Esophagus squamous epithelium (tissue), 5 donors: ENCODE measurements around the gene CENPE. TPM values are rescaled to one million over a fixed set of nuclear protein-coding genes. Genes with fewer than 3 reads are reported as not detected.

ENCODE experiments used
- DNase-seq: peaks from one replicate; lab custom pipeline; 2025; lab: John Stamatoyannopoulos, UW
- H3K27ac ChIP-seq, 4 donors: fragments of 200-600 bp; sonication (generic); one replicate each; pipeline ENCODE4 v1.5.1; 2016 to 2019; ENCODE audit warnings: mild to moderate bottlenecking in 1 of 4
- H3K27me3 ChIP-seq, 4 donors: fragments of 200-600 bp; sonication (generic); 1 replicate in 3 of 4; 2 replicates in 1 of 4; pipeline versions ENCODE4 v1.5.1 to v1.6.0; 2017 to 2021; ENCODE audit warnings: antibody characterized with exemption in 1 of 4
- H3K36me3 ChIP-seq, 3 donors: fragments of 200-600 bp; sonication (generic); one replicate each; pipeline ENCODE4 v1.5.1; 2016 to 2019
- H3K4me1 ChIP-seq, 3 donors: fragments of 200-600 bp; sonication (generic); one replicate each; pipeline ENCODE4 v1.5.1; 2017 to 2019
- H3K4me3 ChIP-seq, 4 donors: fragments of 200-600 bp; sonication (generic); 1 replicate in 3 of 4; 2 replicates in 1 of 4; pipeline ENCODE4 v1.5.1; 2016 to 2019; ENCODE audit warnings: mild to moderate bottlenecking in 2 of 4, moderate library complexity in 1 of 4
- H3K9me3 ChIP-seq, 3 donors: fragments of 200-600 bp; sonication (generic); one replicate each; pipeline ENCODE4 v1.5.1; 2016 to 2019
- POLR2A ChIP-seq, 4 donors: fragments of 450-650 bp; IDR thresholded peaks; one replicate each; pipeline ENCODE4 v1.6.1; 2017; ENCODE audit warnings: antibody characterized with exemption in 4 of 4, mild to moderate bottlenecking in 4 of 4, moderate library complexity in 3 of 4
- WGBS, 2 donors: methylation state at CpG; one replicate each; pipeline ENCODE4 v1.1.5; 2018; 5-methylcytosine and 5-hydroxymethylcytosine counted together
- intact Hi-C: fragments of 100-400 bp; cut with DNase I; formaldehyde crosslinking; loops from one replicate; pipeline ENCODE4 v1.15.0; 2022
- total RNA-seq, 4 donors: library from RNA; depleted of rRNA; stranded (reverse); fragments of >200 nt; gene quantifications; one replicate each; pipeline ENCODE4 v1.1.0, GENCODE V29; 2016
- TF ChIP-seq, protein P1 (sequence below), 6 experiments: fragments of 450-650 bp in 4 of 6; fragments of 200-600 bp in 2 of 6; sonication (generic) in 2 of 6; IDR thresholded peaks; one replicate each; pipeline ENCODE4 v1.5.1; 2016 to 2019; ENCODE audit warnings: antibody characterized with exemption in 6 of 6, mild to moderate bottlenecking in 4 of 6, moderate library complexity in 4 of 6
- donor health status: DM: yes; HTN: yes; CAD: no.

The CENPE gene
- total RNA-seq, 4 donors from 2014 or later = 3.0 to 14.3 (median 7.7) TPM

DNA sequence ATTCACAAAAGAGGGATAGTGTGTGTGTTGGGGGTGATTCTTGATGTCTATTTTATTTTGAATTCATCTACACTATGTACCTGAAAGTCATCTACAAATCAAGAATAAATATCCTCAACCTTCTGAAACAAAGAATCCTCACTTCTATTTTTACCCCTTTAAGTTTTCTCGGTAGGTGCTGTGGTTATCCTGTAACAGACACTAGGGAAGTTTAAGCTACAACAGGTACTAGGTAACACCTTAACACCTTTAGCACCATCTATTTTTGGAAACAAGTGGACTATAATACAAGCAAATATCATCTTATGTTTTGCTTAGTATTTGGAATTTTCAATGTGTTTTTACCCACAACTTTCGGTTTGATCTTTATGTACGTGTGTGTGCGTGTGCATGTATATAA lies 86.5 kb downstream of the CENPE start:
- DNase-seq = no peak
- intact Hi-C loops = no loop called here
- 76 to 92% methylated on average over 4 of the region's 4 CpGs for WGBS, 2 donors
- Histone ChIP-seq H3K27me3 (no peaks in the 10 kb centered on the region), H3K27ac (no peak overlapping the region), H3K4me1 (no peaks in the 10 kb centered on the region), H3K9me3 (no peaks in the 10 kb centered on the region), H3K36me3 (no peaks in the 10 kb centered on the region), H3K4me3 (no peak overlapping the region)
- TF ChIP-seq POLR2A (IDR thresholded peaks at IDR 0.05) = no peak

DNA sequence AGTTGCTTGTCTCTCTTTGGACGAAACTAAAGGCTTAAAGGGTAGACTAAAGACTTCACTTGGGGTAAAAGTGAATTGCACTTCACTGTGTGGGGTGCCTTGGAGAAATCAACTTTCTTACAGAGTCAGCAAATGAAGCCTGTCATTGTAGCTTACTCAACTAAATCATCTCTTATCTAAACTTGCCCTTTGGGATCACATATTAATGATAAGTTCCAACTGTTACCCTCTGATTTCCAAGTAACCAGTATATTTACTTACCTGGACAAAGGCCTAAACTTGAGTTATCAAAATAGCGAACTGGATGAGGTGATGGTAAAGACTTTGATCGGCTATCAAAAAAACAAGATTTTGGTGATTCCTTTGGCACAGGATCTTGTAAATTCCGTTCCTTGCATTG lies 89.6 kb downstream of the CENPE start:
- intact Hi-C loops = no loop called here
- H3K4me1 ChIP-seq = no peaks in the 10 kb centered on the region
- H3K27me3 ChIP-seq = no peaks in the 10 kb centered on the region
- WGBS, 2 donors = 91 to 96% methylated on average over 4 of the region's 4 CpGs
- TF ChIP-seq, protein P1, sequence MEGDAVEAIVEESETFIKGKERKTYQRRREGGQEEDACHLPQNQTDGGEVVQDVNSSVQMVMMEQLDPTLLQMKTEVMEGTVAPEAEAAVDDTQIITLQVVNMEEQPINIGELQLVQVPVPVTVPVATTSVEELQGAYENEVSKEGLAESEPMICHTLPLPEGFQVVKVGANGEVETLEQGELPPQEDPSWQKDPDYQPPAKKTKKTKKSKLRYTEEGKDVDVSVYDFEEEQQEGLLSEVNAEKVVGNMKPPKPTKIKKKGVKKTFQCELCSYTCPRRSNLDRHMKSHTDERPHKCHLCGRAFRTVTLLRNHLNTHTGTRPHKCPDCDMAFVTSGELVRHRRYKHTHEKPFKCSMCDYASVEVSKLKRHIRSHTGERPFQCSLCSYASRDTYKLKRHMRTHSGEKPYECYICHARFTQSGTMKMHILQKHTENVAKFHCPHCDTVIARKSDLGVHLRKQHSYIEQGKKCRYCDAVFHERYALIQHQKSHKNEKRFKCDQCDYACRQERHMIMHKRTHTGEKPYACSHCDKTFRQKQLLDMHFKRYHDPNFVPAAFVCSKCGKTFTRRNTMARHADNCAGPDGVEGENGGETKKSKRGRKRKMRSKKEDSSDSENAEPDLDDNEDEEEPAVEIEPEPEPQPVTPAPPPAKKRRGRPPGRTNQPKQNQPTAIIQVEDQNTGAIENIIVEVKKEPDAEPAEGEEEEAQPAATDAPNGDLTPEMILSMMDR (IDR thresholded peaks at IDR 0.05) = no peak
- TF ChIP-seq POLR2A (IDR thresholded peaks at IDR 0.05) = no peak
- no peaks in the 10 kb centered on the region for H3K36me3 ChIP-seq
- no peak overlapping the region for H3K27ac ChIP-seq
- no peak for DNase-seq
- H3K9me3 ChIP-seq = no peaks in the 10 kb centered on the region
- H3K4me3 ChIP-seq = no peak overlapping the region

DNA sequence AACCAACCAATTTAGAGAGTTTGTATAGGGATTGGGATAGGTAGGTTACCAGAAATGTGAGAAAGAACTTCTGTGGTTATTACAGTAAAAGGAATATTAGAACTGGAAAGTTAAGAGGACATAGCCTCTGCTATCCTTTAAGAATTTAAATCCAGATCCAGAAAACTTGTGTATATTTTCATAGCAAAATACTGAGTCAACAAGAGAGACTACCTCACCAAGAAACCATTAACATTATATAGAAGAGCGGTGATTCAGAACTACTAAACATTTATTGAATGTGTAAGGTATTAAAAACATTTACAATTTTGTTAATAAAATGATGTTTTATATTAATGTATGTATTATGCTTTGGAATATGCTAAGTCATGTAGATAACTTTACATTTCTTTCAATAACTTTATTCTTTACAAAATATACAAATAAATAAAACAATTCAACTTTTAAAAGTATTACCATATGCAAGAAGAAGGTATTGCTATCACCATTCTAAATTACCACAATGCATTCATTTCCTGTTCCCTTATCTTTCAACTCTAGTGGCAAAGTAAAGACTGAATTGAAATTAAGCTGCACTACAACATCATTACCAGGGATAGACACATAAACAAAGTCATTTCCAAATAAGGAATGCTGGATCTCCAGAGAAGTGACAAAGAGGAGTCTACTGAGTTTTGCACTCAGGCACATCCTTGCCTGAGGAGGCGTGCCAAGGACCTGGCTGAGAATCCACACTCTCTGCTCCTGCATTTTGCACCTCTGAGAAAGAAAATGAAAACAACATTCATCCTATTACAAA lies 92.4 kb downstream of the CENPE start:
- no peak overlapping the region for H3K4me3 ChIP-seq
- intact Hi-C loops = no loop called here
- WGBS, 2 donors = 91 to 93% methylated on average over 2 of the region's 2 CpGs

DNA sequence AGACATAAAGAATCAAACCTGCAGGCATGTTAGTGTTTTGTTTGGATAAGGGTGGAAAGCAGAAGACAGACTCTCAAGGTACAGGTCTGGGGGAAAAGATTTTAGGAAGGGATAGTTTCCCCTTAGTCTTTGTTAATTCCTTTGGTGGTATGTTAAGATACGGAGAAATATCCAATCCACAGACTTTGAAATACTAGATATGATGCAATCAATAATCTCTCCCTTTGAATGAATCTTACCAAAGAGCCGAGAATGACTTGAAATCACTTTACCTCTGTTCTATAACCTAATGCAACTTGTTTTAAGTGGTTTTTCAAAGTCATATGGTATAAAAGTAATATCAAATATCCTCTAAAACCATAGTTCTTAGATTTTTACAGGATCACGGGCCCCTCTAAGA lies 93.3 kb downstream of the CENPE start:
- TF ChIP-seq, protein P1 (IDR thresholded peaks at IDR 0.05) = no peak
- no peak for TF ChIP-seq POLR2A (IDR thresholded peaks at IDR 0.05)
- Histone ChIP-seq H3K27me3 (no peaks in the 10 kb centered on the region), H3K9me3 (no peaks in the 10 kb centered on the region), H3K36me3 (no peaks in the 10 kb centered on the region), H3K4me1 (peaks cover 0 to 2% (median 0%) of the 10 kb centered on the region in 3 donors), H3K4me3 (no peak overlapping the region), H3K27ac (no peak overlapping the region)
- WGBS, 2 donors = 92 to 94% methylated on average over 3 of the region's 3 CpGs
- DNase-seq = no peak
- intact Hi-C loops = no loop called here

More for the DNA sequence above, 92.4 kb downstream of the CENPE start:
- Histone ChIP-seq H3K4me1 (no peaks in the 10 kb centered on the region), H3K36me3 (no peaks in the 10 kb centered on the region), H3K9me3 (no peaks in the 10 kb centered on the region), H3K27me3 (no peaks in the 10 kb centered on the region), H3K27ac (no peak overlapping the region)
- no peak for TF ChIP-seq POLR2A (IDR thresholded peaks at IDR 0.05)
- TF ChIP-seq, protein P1 (IDR thresholded peaks at IDR 0.05) = no peak
- DNase-seq = no peak

DNA sequence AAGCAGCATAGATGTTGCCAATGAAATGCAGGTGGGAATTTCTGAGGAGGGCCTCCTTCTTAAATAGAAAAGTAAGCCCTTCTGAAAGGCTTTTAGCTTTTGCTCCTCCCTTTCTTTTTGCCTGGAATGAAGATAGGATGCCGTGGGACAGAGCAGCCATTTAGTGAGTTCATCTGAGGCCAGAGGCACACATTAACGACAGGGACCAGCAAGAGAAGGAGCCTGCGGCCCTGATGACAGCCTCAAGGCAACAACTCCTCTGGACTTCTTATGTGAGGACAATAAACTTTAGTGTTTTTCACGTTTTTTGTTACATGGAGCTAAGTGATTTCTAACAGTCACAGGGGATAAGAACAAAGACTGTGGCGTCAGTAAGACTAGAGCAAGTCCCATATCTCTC lies 97.5 kb downstream of the CENPE start:
- intact Hi-C loops = no loop called here
- no peaks in the 10 kb centered on the region for H3K9me3 ChIP-seq
- no peak overlapping the region for H3K27ac ChIP-seq
- WGBS, 2 donors = 67% methylated on average over 5 of the region's 5 CpGs
- no peaks in the 10 kb centered on the region for H3K27me3 ChIP-seq
- no peak overlapping the region for H3K4me3 ChIP-seq
- H3K36me3 ChIP-seq = no peaks in the 10 kb centered on the region
- DNase-seq = no peak
- H3K4me1 ChIP-seq = peaks cover 4 to 37% (median 9%) of the 10 kb centered on the region in 3 donors
- TF ChIP-seq POLR2A (IDR thresholded peaks at IDR 0.05) = no peak
- TF ChIP-seq, protein P1 (IDR thresholded peaks at IDR 0.05) = no peak
